Esophagus squamous epithelium (tissue), 4 donors: ENCODE data around the gene CARS2.

ENCODE experiments used
- POLR2A ChIP-seq, 4 donors: fragments of 450-650 bp; IDR thresholded peaks; one replicate each; pipeline ENCODE4 v1.6.1; 2017; ENCODE audit warnings: antibody characterized with exemption in 4 of 4, mild to moderate bottlenecking in 4 of 4, moderate library complexity in 3 of 4
- TF ChIP-seq, protein P1 (sequence below), 6 experiments: fragments of 450-650 bp in 4 of 6; fragments of 200-600 bp in 2 of 6; sonication (generic) in 2 of 6; IDR thresholded peaks; one replicate each; pipeline ENCODE4 v1.5.1; 2016 to 2019; ENCODE audit warnings: antibody characterized with exemption in 6 of 6, mild to moderate bottlenecking in 4 of 6, moderate library complexity in 4 of 6

DNA sequence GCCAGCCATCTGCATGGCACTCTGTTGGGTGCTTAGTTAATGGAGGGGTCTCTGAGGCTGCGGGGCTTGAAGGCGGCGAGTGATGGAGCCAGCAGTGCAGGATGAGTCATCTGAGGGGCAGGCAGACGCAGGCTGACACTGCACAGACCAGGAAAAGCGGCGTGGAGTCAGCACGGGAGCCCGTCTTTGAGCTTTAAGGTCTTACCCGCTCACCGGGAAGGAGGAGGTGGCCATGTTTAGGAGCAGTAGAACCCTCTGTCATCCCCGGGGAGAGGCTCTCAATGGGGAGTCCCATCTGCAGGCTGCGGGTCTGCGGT, 77.5 kb downstream of the CARS2 start:
- TF ChIP-seq, protein P1, sequence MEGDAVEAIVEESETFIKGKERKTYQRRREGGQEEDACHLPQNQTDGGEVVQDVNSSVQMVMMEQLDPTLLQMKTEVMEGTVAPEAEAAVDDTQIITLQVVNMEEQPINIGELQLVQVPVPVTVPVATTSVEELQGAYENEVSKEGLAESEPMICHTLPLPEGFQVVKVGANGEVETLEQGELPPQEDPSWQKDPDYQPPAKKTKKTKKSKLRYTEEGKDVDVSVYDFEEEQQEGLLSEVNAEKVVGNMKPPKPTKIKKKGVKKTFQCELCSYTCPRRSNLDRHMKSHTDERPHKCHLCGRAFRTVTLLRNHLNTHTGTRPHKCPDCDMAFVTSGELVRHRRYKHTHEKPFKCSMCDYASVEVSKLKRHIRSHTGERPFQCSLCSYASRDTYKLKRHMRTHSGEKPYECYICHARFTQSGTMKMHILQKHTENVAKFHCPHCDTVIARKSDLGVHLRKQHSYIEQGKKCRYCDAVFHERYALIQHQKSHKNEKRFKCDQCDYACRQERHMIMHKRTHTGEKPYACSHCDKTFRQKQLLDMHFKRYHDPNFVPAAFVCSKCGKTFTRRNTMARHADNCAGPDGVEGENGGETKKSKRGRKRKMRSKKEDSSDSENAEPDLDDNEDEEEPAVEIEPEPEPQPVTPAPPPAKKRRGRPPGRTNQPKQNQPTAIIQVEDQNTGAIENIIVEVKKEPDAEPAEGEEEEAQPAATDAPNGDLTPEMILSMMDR (IDR thresholded peaks at IDR 0.05), result no peak
- no peak for TF ChIP-seq POLR2A (IDR thresholded peaks at IDR 0.05)
